ENCODE measurements around the gene NAT14. TPM values are rescaled to one million over a fixed set of nuclear protein-coding genes. Genes with fewer than 3 reads are reported as not detected.
"Not testable (repeated sequence)": the region's sequence is repeated elsewhere in the genome, so short reads cannot be mapped to it uniquely, and the experiment has no call there.

Gene NAT14
- total RNA-seq, 1 experiment from 2014 or later, result 25.9 TPM

DNA sequence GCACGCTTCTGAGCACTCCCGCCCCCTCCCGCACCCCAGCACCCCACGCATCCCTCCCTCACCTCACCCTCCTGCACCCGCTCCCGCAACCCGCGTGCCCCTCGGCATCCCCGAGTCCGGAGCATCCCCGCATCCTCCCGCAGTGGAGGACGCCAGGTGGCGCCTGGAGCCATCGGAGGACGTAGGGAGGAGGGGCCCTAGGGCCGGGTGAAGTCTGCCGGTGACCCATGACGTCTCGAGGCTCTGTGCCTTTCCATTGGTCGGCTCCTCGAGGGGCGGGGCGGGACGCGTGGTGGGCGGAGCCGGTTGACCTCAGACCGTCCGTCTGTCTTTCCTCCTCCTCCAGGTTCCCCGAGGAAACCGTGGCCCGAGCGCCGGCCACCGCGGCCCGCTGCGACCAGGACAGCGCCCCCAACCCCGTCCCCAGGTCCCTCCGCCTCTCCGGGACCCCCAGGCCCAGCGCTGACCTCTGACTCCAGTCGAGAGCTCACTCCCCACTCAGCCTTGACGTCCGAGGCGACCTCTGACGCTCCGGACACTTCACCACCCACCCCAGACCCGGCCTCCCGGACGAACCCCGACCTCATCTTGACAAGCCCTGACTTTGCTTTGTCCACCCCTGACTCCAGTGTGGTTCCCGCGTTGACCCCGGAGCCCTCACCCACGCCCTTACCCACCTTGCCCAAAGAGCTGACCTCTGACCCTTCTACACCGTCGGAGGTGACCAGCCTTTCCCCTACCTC lies 32.1 kb downstream of the NAT14 start:
- no peak overlapping the region for H3K4me3 ChIP-seq
- peak; percentile 94 for DNase-seq
- H3K27ac ChIP-seq, result no peak overlapping the region
- H3K4me1 ChIP-seq, result peaks cover 15% of the 10 kb centered on the region
- H3K27me3 ChIP-seq, result no peaks in the 10 kb centered on the region
- H3K9me3 ChIP-seq (replicated peaks), result no peaks in the 10 kb centered on the region
- H3K36me3 ChIP-seq, result no peaks in the 10 kb centered on the region

DNA sequence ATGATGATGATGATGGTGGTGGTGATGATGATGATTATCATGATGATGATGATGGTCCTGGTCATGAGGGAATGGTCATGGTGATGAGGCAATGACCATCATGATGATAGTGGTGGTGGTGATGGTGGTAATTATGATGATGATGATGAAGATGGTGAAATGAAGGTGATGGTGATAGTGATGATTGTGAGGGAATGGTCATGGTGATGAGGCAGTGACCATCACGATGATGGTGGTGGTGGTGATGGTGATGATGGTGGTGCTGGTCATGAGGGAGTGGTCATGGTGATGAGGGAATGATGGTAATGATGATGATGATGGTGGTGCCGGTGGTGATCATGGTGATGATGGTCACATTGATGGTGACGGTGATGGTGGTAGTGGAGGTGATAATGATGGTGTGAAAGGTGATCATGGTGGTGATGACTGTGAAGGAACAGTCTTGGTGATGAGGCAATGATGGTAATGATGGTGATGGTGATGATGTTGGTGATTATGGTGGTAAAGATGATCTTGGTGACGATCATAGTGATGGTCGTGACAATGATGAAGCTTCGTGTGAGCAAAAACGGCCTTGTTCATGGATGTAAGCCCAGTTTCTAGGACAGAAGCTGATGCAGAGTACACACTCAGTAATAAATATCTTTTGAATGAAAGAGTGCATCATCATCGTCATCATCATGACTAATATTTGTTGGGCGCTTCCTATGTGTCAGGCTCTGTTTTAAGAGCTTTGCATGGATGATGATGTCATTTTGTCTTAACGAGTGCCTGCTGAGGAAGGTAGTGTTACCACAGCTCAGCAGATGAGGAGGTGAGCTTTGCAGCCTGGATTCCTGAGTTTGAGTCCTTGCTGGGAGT lies 34.7 kb downstream of the NAT14 start:
- no peak overlapping the region for H3K27ac ChIP-seq
- H3K27me3 ChIP-seq, result no peaks in the 10 kb centered on the region
- no peaks in the 10 kb centered on the region for H3K36me3 ChIP-seq
- peaks cover 11% of the 10 kb centered on the region for H3K4me1 ChIP-seq
- H3K4me3 ChIP-seq, result no peak overlapping the region
- H3K9me3 ChIP-seq (replicated peaks), result no peaks in the 10 kb centered on the region
- no peak for DNase-seq

DNA sequence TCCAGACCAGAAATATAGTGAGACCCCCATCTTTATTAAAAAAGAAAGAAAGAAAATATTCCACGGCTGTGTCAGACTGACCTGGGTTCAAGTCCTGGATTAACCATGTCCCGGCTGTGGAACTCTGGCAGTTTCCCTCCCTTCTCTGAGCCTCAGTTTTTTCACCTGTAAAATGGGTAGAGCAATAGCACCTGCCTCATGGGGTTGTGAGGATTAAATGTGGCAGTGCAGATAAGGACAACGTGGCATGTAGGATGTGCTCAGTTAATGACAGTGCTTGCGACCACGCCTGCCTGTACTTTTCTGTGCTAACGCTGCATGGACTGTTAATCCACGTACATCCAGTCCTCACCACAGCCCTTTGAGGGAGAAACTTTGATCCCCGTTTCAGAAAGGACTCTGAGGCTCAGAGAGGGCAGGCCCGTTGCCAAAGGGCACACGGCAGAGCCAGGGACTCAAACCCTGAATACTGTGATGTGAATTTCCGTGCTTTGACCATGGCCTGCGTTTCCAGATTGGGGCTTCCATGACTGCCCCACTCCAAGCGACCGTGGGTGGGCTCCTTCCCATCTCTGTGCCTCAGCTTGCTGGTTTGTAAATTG lies 35.8 kb downstream of the NAT14 start:
- Histone ChIP-seq H3K4me1 (peaks cover 14% of the 10 kb centered on the region), H3K27ac (no peak overlapping the region), H3K27me3 (no peaks in the 10 kb centered on the region), H3K9me3 (replicated peaks) (no peaks in the 10 kb centered on the region), H3K4me3 (no peak overlapping the region), H3K36me3 (no peaks in the 10 kb centered on the region)
- DNase-seq, result no peak

DNA sequence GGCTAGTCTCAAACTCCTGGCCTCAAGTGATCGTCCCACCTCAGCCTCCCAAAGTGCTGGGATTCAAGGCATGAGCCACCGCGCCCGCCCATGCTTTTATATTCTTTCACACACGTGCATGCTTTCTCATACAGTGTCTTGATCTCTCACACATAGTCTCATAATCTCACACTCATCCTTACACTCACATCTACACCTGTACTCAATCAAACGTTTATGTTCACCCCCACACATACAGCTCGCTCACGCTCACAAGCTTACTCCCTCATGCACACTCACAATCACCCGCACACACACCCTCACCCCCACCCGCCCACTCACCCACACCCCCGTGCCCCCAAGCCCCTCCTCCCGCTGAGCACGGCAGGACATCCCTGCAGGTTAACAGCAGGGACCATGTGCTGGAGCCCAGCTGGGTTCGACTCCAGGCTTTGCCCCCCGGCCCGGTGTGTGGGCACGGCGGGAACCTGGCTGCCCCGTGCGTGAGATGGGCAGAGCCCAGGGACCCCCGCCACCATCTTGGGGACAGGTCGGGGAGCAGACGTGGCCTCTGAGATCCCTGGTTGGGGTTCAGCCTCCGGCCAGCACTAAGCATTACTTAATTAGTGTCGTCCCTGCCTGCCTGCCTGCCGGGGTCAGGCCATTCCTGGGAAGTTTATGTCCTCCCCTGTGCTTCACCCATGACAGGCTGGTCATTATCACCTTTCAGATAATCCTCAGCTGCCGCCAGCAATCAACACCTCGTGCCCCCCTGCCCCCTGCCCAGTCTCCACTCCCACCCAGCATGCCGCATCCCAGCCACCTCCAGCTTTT lies 40.5 kb downstream of the NAT14 start:
- Histone ChIP-seq H3K27ac (peak overlapping the region; percentile 63), H3K9me3 (replicated peaks) (no peaks in the 10 kb centered on the region), H3K4me1 (peaks cover 37% of the 10 kb centered on the region), H3K4me3 (peak overlapping the region; percentile 27), H3K27me3 (no peaks in the 10 kb centered on the region), H3K36me3 (no peaks in the 10 kb centered on the region)
- DNase-seq, result peak; percentile 77 to 80

DNA sequence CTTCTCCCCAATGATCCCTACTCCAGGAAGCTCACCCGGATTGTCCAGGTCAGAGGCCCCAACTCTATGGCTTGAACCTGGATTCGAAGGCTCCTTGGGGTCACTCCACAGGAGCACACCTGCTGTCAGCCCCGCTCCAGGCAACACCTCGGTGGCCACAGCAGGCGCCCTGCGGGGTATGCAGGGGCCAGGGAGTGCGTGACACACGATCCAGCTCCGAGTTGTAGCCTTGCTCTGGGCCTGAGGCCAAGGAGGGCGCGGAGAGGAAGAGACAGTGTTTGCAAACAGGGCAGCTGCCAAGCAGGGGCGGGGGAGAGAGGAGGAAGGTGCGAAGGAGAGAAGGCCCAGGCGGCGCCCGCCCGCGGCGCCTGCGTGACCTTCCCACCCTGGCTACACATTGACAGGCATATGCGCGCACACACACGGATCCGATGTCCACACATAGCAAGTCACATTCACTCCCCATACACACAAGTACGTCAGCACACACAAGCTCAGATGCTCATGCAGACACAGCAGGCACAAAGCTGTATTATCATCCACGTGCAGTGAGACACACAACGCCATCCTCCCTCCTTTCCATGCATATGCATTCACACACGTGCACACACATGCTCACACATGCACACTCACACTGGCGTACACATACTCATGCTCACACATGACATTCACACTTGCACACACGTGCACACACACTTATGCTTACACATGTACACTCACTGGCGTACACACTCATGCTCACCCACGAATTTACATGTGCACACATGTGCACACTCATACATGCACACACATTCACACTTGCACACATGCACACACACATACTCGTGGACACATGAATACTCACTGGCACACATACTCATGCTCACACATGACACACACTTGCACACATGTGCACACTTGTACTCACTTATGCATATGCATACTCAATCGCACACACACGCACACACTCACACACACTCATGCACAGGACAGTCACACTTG lies 41.5 kb downstream of the NAT14 start:
- no peak overlapping the region; the same call in 1 of the 2 replicates for H3K4me3 ChIP-seq
- peaks cover 33% of the 10 kb centered on the region for H3K4me1 ChIP-seq
- no peaks in the 10 kb centered on the region for H3K9me3 ChIP-seq (replicated peaks)
- peak; percentile 95 to 97 for DNase-seq
- no peaks in the 10 kb centered on the region for H3K36me3 ChIP-seq
- H3K27me3 ChIP-seq, result no peaks in the 10 kb centered on the region
- peak overlapping the region; percentile 63 for H3K27ac ChIP-seq

DNA sequence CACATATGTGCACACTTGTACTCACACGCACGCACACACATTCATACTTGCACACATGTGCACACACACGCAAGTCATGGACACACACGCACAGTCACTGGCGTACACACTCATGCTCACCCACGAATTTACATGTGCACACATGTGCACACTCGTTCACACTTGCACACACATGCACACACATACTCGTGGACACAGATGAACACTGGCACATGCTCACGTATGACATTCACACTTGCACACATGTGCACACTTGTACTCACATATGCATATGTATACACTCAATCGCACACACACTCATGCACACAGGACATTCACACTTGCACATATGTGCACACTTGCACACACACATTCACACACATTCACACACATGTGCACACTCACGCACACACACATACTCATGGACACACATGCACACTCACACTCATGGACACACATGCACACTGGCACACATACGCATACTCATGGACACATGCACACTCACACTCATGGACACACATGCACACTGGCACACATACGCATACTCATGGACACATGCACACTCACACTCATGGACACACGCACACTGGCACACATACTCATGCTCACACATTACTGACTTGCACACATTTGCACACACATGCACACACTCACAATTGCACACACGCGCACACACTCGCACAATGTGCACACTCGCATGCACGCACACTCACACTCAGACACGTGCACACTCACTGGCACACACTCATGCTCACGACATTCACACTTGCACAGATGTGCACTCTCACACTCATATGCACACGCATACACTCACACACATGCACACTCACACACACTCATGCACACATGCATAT lies 42.4 kb downstream of the NAT14 start:
- Histone ChIP-seq H3K4me1 (peaks cover 26% of the 10 kb centered on the region), H3K27ac (no peak overlapping the region), H3K36me3 (no peaks in the 10 kb centered on the region)

DNA sequence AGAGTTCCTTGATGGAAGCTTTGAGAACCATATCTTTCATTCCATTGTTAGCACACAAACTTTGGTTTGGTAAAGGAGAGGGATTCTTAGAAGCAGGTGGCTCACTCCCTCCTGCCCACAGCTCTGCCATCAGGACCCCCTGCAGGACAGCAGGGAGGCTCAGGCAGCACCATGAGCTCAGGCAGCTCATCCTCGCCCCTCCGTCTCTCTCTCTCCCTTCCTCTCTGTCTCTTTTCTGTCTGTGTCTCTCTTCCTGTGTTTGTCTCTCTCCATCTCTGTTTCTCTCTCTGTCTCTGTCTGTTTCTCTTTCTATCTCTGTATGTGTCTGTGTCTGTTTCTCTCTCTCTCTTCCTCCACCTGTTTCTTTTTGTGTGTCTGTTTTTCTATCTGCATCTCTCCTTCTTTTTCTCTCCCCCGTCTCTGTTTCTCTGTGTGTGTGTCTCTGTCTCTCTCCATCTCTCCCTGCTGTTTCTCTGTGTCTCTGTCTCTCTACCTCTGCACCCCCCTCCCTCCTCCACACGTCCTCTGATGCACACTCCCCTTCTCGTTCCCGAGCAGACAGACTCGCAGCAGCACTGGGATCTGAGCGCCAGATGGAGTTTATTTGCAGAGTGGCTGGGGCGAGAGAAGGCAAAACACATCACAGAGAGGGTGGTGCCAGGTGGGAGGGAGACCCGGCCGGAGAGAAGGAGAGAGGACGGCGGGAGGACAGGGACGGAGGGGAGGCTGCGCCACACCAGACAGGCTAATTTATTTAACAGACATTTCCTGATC lies 43.2 kb downstream of the NAT14 start:
- Histone ChIP-seq H3K27me3 (no peaks in the 10 kb centered on the region), H3K9me3 (replicated peaks) (no peaks in the 10 kb centered on the region), H3K4me3 (no peak overlapping the region), H3K27ac (peak overlapping the region; percentile 15; the same call in 1 of the 2 replicates), H3K4me1 (peaks cover 26% of the 10 kb centered on the region), H3K36me3 (no peaks in the 10 kb centered on the region; the same call in 1 of the 2 replicates)
- DNase-seq, result peak; percentile 56 to 64

More for the DNA sequence above, 42.4 kb downstream of the NAT14 start:
- Histone ChIP-seq H3K4me3 (no peak overlapping the region), H3K27me3 (no peaks in the 10 kb centered on the region), H3K9me3 (replicated peaks) (no peaks in the 10 kb centered on the region)
- no peak for DNase-seq

DNA sequence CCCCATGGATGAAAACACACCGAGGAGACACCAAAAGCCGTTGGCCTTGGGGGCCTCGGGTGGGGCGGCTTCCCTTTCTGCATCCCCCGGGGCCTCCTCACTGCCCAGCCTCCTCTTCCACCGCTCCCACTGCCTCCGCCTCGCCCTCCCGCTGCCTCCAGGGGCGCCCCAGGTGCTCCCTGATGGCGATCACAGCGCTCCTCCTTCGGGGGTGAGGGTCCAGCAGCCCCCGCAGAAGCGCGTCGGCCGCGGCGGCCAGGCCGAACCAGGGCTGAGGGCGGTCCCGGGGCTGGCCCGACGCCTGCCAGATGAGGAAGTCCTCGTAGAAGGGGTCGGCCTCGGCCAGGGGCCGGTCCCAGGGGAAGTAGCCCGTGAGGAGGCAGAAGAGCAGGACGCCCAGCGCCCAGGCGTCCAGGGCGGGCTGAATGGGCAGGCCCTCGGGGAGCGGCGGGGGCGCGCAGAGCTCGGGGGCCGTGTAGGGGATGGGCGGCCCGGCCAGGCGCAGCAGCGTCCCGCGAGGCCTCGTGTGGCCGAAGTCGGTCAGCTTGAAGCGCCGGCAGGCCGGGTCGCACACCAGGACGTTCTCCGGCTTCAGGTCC lies 44.7 kb downstream of the NAT14 start:
- Histone ChIP-seq H3K4me3 (no peak overlapping the region), H3K4me1 (peaks cover 26% of the 10 kb centered on the region), H3K27me3 (no peaks in the 10 kb centered on the region), H3K9me3 (replicated peaks) (no peaks in the 10 kb centered on the region), H3K36me3 (no peaks in the 10 kb centered on the region; the same call in 1 of the 2 replicates), H3K27ac (no peak overlapping the region)
- DNase-seq, result no peak

DNA sequence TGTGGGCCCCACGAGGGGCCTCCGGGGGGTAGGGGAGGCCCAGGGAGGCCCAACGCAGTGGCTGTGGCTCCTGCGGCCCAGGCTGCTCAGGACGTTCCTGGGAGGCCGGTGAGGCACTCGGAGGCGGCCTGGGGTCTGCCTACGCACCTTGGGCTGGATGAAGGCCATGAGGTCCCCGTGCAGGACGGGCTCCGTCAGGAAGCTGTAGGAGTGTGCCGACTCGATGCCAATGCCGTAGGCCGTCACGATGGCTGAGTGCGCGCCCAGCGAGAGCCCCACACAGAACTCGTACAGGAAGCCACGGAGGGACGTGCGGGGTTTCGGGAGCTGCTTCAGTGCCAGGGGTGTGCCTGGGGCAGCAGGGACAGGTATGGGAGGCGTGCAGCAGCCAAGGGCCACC lies 46.0 kb downstream of the NAT14 start:
- Histone ChIP-seq H3K27ac (no peak overlapping the region), H3K27me3 (no peaks in the 10 kb centered on the region), H3K4me3 (no peak overlapping the region), H3K36me3 (no peaks in the 10 kb centered on the region; the same call in 1 of the 2 replicates), H3K9me3 (replicated peaks) (no peaks in the 10 kb centered on the region), H3K4me1 (peaks cover 25% of the 10 kb centered on the region)
- no peak for DNase-seq

DNA sequence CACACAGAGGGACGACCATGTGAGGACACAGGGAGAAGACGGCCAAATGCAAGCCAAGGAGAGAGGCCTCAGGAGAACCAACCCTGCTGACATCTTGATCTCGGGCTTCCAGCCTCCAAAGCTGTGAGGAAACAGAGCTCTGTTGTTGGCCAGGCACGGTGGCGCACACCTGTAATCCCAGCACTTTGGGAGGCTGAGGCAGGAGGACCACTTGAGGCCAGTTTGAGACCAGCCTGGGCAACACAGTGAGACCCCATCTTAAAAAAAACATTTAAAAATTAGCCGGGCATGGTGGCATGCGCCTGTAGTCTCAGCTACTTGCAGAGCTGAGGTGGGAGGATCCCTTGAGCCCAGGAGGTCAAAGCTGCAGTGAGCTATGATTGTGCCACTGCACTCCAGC lies 49.3 kb downstream of the NAT14 start:
- not testable (repeated sequence) for H3K27ac ChIP-seq; H3K36me3 ChIP-seq; H3K4me3 ChIP-seq; H3K27me3 ChIP-seq; DNase-seq; H3K9me3 ChIP-seq (replicated peaks)
- H3K4me1 ChIP-seq, result peaks cover 24% of the 10 kb centered on the region

DNA sequence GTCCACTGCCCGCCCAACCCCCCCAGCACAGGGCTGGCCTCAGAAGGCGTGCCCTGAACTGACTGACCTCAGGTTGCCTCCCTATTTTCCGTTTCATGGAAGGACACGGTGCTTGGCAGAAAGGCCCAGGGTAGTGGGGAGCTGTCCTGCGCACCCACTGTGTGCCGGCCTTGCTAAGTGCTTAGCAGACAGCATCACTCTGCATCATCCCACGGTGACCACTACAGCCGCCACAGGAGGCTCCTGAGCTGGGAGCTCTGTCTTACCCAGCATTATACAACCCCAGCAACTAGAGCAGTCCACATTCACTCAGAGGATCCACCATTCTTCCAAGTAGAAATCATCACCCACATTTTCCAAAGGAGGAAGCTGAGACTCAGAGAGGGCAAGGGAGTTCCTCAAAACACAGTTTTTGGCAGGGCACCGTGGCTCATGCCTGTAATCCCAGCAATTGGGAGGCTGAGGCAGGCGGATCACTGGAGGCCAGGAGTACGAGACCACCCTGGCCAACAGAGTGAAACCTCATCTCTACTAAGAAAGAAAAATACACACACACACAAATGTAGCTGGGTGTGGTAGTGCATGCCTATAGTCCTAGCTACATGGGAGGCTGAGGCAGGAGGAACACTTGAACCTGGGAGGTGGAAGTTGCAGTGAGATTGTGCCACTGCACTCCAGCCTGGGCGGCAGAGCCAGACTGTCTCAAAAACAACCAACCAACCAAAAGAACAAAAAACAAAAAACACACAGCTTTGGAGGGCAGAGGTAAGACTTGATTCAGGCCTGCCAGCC lies 50.4 kb downstream of the NAT14 start:
- H3K36me3 ChIP-seq, result no peaks in the 10 kb centered on the region; the same call in 1 of the 2 replicates
- no peak overlapping the region for H3K4me3 ChIP-seq
- no peaks in the 10 kb centered on the region for H3K9me3 ChIP-seq (replicated peaks)
- DNase-seq, result no peak
- H3K4me1 ChIP-seq, result peaks cover 29% of the 10 kb centered on the region
- no peaks in the 10 kb centered on the region for H3K27me3 ChIP-seq
- no peak overlapping the region for H3K27ac ChIP-seq

Measured in SJCRH30 (cell line).